ENCODE measurements around the gene CMTM7. TPM values are rescaled to one million over a fixed set of nuclear protein-coding genes. Genes with fewer than 3 reads are reported as not detected.

The CMTM7 gene
- total RNA-seq, 2 experiments from 2014 or later = 31.5 to 35.2 TPM

GRCh38 chr3:32454111-32454510, 62.5 kb downstream of the CMTM7 start:
- H3K9me3 ChIP-seq (ENCODE audit: control insufficient read depth in 1 of 2, insufficient read depth in 1 of 2, low read length in 2 of 2) = no peaks in the 10 kb centered on the region
- no peak overlapping the region for H3K4me3 ChIP-seq (ENCODE audit: low read length)
- no peak overlapping the region for H3K4me3 Mint-ChIP-seq
- TF ChIP-seq, protein P1, sequence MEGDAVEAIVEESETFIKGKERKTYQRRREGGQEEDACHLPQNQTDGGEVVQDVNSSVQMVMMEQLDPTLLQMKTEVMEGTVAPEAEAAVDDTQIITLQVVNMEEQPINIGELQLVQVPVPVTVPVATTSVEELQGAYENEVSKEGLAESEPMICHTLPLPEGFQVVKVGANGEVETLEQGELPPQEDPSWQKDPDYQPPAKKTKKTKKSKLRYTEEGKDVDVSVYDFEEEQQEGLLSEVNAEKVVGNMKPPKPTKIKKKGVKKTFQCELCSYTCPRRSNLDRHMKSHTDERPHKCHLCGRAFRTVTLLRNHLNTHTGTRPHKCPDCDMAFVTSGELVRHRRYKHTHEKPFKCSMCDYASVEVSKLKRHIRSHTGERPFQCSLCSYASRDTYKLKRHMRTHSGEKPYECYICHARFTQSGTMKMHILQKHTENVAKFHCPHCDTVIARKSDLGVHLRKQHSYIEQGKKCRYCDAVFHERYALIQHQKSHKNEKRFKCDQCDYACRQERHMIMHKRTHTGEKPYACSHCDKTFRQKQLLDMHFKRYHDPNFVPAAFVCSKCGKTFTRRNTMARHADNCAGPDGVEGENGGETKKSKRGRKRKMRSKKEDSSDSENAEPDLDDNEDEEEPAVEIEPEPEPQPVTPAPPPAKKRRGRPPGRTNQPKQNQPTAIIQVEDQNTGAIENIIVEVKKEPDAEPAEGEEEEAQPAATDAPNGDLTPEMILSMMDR (IDR thresholded peaks at IDR 0.05) = no peak
- peaks cover 57% of the 10 kb centered on the region for H3K4me1 Mint-ChIP-seq (ENCODE audit: low read depth)
- POLR2A ChIA-PET = interaction anchor here (1.3 to 4.9 kb wide), 2 partner anchors 21 to 31 kb away, joined by 3 to 50 read pairs; no protein-coding TSS in a partner anchor
- H3K27ac ChIP-seq (ENCODE audit: low read depth in 1 of 2, low read length in 2 of 2) = peak overlapping the region in 1 of 2 donors; percentile 50
- peaks cover 55% of the 10 kb centered on the region for H3K36me3 ChIP-seq (ENCODE audit: insufficient read depth, low read length)
- H3K36me3 Mint-ChIP-seq (ENCODE audit: low read depth) = peaks cover 63% of the 10 kb centered on the region
- intact Hi-C loops (cut with DNase I, micrococcal nuclease) = loop anchor here in 1 of 2 experiments (2.0 kb wide), 1 partner anchor 15 kb away; no protein-coding TSS in a partner anchor
- H3K27me3 Mint-ChIP-seq = no peaks in the 10 kb centered on the region
- H3K4me1 ChIP-seq (ENCODE audit: insufficient read depth, low read length) = peaks cover 56% of the 10 kb centered on the region
- CTCF ChIA-PET = no interaction called here
- peak overlapping the region; percentile 95 for H3K27ac Mint-ChIP-seq
- DNase-seq = peak in 1 of 14 experiments; percentile 30
- ATAC-seq (ENCODE audit: poor library complexity) = no peak
- H3K9me3 Mint-ChIP-seq = no peaks in the 10 kb centered on the region
- H3K27me3 ChIP-seq (ENCODE audit: control insufficient read depth in 1 of 2, insufficient read depth in 2 of 2, low read length in 2 of 2) = no peaks in the 10 kb centered on the region

- intact Hi-C loops (cut with DNase I, micrococcal nuclease) = loop anchor here in 1 of 2 experiments (2.0 to 5.0 kb wide), 2 partner anchors 16 to 33 kb away; no protein-coding TSS in a partner anchor
- Histone ChIP-seq H3K36me3 (ENCODE audit: insufficient read depth, low read length) (peaks cover 46% of the 10 kb centered on the region), H3K9me3 (ENCODE audit: control insufficient read depth in 1 of 2, insufficient read depth in 1 of 2, low read length in 2 of 2) (no peaks in the 10 kb centered on the region), H3K4me3 (ENCODE audit: low read length) (no peak overlapping the region), H3K27ac (ENCODE audit: low read depth in 1 of 2, low read length in 2 of 2) (peak overlapping the region; percentile 85 to 90), H3K4me1 (ENCODE audit: insufficient read depth, low read length) (peaks cover 64% of the 10 kb centered on the region), H3K27me3 (ENCODE audit: control insufficient read depth in 1 of 2, insufficient read depth in 2 of 2, low read length in 2 of 2) (no peaks in the 10 kb centered on the region)
- H3K4me1 Mint-ChIP-seq (ENCODE audit: low read depth) = peaks cover 53% of the 10 kb centered on the region
- TF ChIP-seq, protein P1 (IDR thresholded peaks at IDR 0.05) = no peak
- H3K27me3 Mint-ChIP-seq = no peaks in the 10 kb centered on the region
- no peak for ATAC-seq (ENCODE audit: poor library complexity)
- no peak for DNase-seq
- ChIA-PET CTCF (interaction anchor here (3.7 kb wide), 1 partner anchor 13 kb away, joined by 22 read pairs; no protein-coding TSS in a partner anchor), POLR2A (interaction anchor here (1.0 to 4.9 kb wide), 9 partner anchors 13 to 83 kb away, joined by 3 to 50 read pairs (median 7); partner anchors contain the start of gene CMTM7)
- H3K27ac Mint-ChIP-seq = peak overlapping the region; percentile 95
- no peaks in the 10 kb centered on the region for H3K9me3 Mint-ChIP-seq
- H3K4me3 Mint-ChIP-seq = peak overlapping the region; percentile 12
- peaks cover 55% of the 10 kb centered on the region for H3K36me3 Mint-ChIP-seq (ENCODE audit: low read depth)
Observed at GRCh38 chr3:32454731-32455608, 63.3 kb downstream of the CMTM7 start.

GRCh38 chr3:32455609-32456428, 64.2 kb downstream of the CMTM7 start:
- peak overlapping the region; percentile 95 for H3K27ac Mint-ChIP-seq
- POLR2A ChIA-PET = interaction anchor here (0.6 to 4.9 kb wide), 15 partner anchors 9 to 84 kb away, joined by 3 to 50 read pairs (median 5); partner anchors contain the start of gene CMTM7
- peaks cover 53% of the 10 kb centered on the region for H3K4me1 Mint-ChIP-seq (ENCODE audit: low read depth)
- Histone ChIP-seq H3K9me3 (ENCODE audit: control insufficient read depth in 1 of 2, insufficient read depth in 1 of 2, low read length in 2 of 2) (no peaks in the 10 kb centered on the region), H3K4me3 (ENCODE audit: low read length) (peak overlapping the region; percentile 28), H3K4me1 (ENCODE audit: insufficient read depth, low read length) (peaks cover 73% of the 10 kb centered on the region), H3K36me3 (ENCODE audit: insufficient read depth, low read length) (peaks cover 39% of the 10 kb centered on the region), H3K27ac (ENCODE audit: low read depth in 1 of 2, low read length in 2 of 2) (peak overlapping the region; percentile 85 to 90), H3K27me3 (ENCODE audit: control insufficient read depth in 1 of 2, insufficient read depth in 2 of 2, low read length in 2 of 2) (no peaks in the 10 kb centered on the region)
- DNase-seq = peak in 4 of 14 experiments; percentile 43 to 79 (median 62)
- CTCF ChIA-PET = interaction anchor here (0.5 to 3.7 kb wide), 3 partner anchors 12 to 42 kb away, joined by 3 to 22 read pairs (median 5); no protein-coding TSS in a partner anchor
- H3K36me3 Mint-ChIP-seq (ENCODE audit: low read depth) = peaks cover 46% of the 10 kb centered on the region
- no peaks in the 10 kb centered on the region for H3K9me3 Mint-ChIP-seq
- H3K27me3 Mint-ChIP-seq = no peaks in the 10 kb centered on the region
- peak overlapping the region; percentile 40 for H3K4me3 Mint-ChIP-seq
- intact Hi-C loops (cut with DNase I, micrococcal nuclease) = loop anchor here in 1 of 2 experiments (2.0 to 5.0 kb wide), 3 partner anchors 17 to 63 kb away; no protein-coding TSS in a partner anchor
- ATAC-seq (ENCODE audit: poor library complexity) = no peak
- TF ChIP-seq, protein P1 (IDR thresholded peaks at IDR 0.05) = no peak

All from CD4-positive, alpha-beta T cell (primary cell).